OCI-LY7 (cell line): ENCODE results near the gene CCRL2.
"Not testable (repeated sequence)": the region's sequence is repeated elsewhere in the genome, so short reads cannot be mapped to it uniquely, and the experiment has no call there.

ENCODE experiments used
- EZH2phosphoT487 ChIP-seq: fragments of 200-600 bp; sonication (generic); IDR thresholded peaks from 2 replicates; pipeline ENCODE4 v1.6.1; 2018; ENCODE audit warnings: low read depth, borderline replicate concordance, mild to moderate bottlenecking, mixed run types, antibody characterized with exemption, low read length, moderate library complexity, mixed read lengths
- TF ChIP-seq, protein P1 (sequence below): fragments of 200-600 bp; sonication (generic); conservative IDR thresholded peaks from 2 replicates; pipeline ENCODE4 v1.5.1; 2014; ENCODE audit warnings: mild to moderate bottlenecking, antibody characterized with exemption, low read length, moderate library complexity, mixed read lengths

DNA sequence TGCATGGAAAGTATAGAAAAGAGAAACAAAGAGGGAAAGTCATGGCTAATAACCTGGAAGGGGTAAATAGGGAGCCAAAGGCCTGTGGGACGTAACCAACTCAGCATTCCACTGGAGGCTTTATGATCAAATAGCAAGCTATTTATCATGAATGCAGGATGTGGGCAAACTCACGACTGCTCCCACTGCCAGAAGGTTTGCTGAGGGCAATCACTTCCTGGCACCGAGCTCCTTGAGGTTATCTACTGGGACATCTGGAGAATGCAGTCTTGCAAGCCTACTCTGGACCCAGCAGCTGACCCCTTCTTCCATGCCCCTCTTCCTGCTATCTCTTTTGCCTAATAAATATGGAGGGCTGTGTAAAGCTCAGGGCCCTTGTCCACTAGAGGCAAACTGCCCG, 19.4 kb downstream of the CCRL2 start:
- TF ChIP-seq, protein P1, sequence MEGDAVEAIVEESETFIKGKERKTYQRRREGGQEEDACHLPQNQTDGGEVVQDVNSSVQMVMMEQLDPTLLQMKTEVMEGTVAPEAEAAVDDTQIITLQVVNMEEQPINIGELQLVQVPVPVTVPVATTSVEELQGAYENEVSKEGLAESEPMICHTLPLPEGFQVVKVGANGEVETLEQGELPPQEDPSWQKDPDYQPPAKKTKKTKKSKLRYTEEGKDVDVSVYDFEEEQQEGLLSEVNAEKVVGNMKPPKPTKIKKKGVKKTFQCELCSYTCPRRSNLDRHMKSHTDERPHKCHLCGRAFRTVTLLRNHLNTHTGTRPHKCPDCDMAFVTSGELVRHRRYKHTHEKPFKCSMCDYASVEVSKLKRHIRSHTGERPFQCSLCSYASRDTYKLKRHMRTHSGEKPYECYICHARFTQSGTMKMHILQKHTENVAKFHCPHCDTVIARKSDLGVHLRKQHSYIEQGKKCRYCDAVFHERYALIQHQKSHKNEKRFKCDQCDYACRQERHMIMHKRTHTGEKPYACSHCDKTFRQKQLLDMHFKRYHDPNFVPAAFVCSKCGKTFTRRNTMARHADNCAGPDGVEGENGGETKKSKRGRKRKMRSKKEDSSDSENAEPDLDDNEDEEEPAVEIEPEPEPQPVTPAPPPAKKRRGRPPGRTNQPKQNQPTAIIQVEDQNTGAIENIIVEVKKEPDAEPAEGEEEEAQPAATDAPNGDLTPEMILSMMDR: not testable (repeated sequence)
- not testable (repeated sequence) for TF ChIP-seq EZH2phosphoT487
